Stimulated activated naive CD4-positive, alpha-beta T cell treated with Interleukin-2 at 50 U/mL for 16 hours (primary cell): Measurements from ENCODE around the gene NELFB.

Experiments used
- DNase-seq: peaks from one replicate; lab custom pipeline; 2025; lab: John Stamatoyannopoulos, UW

Gene NELFB

DNA sequence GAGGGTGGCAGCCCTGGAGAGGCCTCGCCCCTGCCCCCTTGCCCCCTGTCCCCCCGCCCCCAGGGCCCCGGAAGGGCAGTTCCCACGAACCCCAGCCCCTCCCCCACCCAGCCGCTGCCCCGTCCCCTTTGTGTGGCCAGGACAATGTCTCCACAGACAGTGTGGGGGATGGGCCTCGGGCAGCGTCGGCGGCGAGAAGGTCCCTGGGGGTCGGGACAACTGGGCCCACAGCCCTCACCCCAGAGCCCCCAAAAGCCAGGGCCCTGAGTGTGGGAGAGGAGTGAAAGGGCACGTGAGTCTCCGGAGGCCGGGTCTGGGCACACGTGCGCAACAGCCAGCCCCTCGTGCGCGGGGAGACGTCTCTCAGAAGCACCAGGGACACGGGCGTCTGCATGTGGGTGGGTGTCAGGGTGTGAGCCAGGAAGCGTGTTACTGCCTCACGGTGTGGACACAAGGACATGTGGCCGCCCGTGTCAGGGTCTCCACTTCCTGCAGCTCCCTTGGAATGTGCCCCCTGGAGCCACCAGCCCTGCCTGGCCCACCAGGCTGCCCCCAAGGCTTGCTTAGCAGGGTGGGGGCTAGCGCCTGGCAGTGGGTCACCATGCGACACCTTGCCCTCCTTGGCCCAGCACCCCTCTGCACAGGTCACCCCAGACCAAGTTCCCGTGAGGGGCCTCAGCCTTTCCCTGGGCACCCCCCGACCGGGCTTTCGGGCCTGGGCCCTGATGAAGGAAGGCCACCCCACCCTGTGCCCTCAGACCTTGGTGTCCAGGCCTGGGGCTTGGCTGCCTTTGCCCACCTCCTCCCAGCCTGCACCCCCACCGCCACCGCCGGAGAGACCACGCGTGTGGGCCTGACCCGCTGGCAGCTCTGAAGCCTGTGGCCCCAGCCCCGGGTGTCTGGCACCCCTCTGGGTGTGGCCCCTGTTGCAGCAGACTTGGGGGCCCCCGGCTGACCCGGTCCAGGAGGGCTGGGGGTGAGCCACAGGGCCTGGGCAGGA is 59.7 kb downstream of the NELFB start:
- no peak for DNase-seq

- DNase-seq = no peak
Observed at GRCh38 chr9:137315581-137316011, 60.5 kb downstream of the NELFB start.

DNA sequence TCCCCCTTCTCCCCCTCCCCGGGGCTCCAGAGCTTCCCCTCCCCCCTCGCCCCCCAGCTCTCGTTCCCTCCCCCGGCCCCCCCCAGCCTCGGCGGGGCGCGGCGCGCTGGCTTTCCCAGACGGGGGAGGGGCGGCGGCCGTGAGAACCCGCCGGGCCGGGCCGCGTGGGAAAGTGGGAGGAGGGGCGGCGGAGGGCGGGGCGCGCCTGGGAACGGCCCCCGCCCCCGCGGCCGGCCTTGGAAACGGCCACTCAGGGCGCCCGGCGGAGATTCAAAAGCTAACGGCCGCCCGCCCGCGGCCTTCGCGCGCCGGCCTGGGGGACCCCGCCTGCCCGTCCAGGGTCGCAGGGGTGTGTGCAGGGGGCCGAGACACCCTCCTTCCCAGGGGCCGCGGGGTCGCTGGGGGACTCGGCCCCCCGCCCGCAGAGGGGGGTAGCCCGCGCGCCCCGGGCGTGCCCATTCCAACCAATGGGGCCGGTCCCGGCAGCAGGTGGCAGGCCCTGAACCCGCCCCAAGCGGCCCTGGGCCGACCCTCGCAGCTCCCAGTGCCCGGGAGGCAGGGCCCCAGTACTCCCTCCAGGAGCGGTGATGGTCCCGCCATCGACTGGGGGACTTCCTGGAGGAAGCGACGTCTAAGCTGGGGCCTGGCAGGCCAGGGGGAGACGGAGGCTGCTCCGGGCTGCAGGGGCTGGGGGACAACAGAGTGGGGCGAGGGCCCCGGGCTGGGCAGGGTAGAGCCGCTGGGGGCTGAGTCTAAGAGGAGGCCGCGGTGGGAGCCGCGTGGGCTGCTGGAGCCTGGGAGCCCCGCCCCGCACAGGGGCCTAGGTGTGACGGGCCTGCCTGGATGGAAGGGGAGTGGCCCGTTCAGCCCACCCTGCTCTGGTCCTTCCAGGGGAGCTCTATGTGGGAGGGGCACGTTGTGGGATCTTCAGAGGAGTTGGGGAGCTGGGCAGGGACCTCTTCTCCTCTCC is 61.2 kb downstream of the NELFB start:
- DNase-seq = no peak

GRCh38 chr9:137317021-137317717 is 62.0 kb downstream of the NELFB start:
- no peak for DNase-seq

GRCh38 chr9:137317718-137318511 is 62.8 kb downstream of the NELFB start:
- DNase-seq = no peak

GRCh38 chr9:137318602-137319001 is 63.5 kb downstream of the NELFB start:
- no peak for DNase-seq

DNA sequence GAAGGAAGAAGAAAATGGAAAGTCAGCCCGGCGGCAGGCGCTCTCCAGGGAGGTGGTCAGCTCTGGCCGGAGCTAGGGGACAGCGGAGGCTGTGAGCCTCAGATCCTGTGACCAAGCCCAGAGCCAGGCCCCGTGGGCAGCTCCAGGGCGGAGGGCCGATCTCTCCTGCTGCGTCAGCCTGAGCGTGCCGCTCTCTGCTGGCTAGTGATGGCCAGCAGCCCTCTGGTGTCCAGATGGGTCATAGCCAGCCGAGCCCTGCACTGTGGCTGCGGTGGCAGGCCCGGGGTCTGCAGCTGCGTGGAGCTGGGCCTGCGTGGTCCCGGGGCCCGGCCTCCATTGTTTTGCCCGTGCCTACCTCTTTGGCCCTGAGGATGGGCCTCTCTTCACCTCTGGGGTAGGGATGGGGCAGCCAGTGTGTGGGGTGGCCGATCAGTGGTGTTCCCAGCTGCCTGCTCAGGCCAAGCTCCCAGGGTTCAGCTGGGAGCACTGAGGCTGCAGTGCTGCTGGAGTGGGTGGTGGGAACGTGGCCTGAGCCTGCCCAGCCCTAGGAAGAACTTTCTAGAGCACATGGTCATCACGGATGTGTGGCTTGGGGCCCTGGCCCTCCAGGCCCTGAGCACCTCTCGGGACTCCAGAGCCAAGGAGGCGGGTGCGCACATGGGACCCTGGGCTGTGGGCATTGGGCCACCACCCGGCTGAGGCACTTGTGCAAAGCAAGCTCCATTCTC is 64.0 kb downstream of the NELFB start:
- no peak for DNase-seq

GRCh38 chr9:137319739-137320551 is 64.8 kb downstream of the NELFB start:
- no peak for DNase-seq

DNA sequence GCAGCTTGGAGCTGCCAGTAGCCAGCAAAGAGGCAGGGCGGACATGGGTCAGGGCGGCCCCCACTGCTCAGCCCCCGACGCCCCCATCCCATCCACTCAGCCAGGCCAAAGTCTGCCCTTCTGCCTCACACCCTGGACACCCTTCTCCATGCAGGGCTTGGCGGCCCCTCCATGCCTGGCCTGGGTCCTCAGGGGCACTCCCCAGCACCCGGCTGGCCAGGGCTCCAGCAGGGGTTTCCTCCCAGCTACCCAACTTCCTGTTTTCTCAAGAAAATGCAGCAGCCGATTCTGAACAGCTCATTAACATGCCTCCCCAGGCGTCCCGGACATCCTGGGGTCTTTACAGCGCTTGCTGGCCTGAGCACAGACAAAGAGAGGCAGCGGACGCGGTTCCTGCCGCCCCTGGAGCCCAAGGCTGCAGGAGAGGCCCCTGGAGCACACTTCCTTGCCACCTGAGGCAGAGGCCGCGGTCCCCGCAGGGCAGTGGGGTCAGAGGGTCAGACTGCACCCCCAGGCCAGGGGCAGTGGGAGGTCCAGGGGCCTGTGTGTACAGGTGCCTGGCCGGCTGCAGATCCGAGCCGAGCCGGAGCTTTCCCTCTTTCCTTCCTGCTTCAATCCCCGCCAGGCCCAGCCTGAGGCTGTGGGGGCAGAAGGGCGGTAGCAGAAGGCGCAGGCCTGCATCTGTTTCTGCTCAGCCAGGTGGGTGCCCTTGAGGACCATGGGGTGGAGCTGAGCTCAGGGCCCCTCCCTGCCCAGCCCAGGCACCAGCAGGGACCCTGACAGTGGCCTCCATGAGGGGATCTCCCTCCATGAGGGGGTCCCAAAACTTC is 65.6 kb downstream of the NELFB start:
- no peak for DNase-seq

DNA sequence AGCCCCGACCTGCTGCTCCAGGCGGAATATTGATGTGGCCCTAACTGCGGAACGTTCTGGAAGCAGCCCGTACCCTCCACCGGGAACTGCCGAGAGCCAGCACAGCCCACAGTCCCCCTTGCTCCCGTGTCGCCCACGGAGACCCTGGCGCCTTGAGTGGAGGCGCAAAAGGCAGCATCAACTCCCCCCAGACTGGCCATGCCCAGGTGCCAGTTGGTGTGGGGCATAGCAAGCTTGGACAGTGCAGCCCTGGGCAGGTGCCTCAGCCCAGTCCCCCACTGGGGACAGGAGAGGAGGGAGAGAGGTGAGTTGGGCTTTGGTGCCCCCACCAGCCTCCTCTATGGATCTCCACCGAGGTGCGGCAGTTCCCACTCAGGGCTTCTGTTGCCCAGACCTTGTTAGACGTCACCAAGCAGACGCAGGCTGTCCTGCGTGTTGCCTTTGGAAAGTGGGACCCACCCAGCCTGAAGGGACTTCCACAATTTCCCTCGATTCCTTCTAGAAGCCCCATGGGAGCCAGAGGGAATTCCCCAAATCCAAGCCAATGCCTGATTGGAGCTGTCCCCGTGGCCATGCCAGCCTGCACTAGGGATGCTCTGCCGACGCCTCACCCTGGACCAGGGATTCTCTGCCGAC is 66.7 kb downstream of the NELFB start:
- no peak for DNase-seq
